Measurements from ENCODE around the gene ARHGAP10.

DNA sequence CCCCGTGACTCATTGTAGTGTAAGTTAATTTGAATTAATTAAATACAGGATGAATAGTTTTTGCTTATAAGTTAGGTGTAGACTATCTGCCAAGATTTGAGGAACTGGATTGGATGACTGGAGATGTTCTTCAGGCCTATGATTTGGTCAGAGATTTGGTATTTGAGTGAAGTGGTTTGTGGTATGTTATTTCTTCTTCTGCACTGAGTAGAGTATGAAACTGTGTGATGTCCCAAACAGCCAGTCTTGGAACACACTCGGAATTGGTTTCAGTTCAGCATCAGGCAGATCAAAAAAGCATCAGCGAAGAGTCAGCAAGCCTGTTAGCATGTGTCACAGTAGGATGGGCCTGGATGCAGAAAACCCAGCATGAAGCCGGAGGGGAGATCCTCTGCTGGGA, 294.1 kb downstream of the ARHGAP10 start:
- TF ChIP-seq POLR2A (IDR thresholded peaks at IDR 0.05; ENCODE audit: low read depth, low read length) = no peak
- no peak for TF ChIP-seq POLR2AphosphoS5 (IDR thresholded peaks at IDR 0.05; ENCODE audit: low read depth, low read length)
- TF ChIP-seq TAF1 (IDR thresholded peaks at IDR 0.05; ENCODE audit: low read depth, low read length) = no peak
- no peak for TF ChIP-seq PAX5 (IDR thresholded peaks at IDR 0.05; ENCODE audit: insufficient read depth, low read length, severe bottlenecking)
